Measurements from ENCODE around the gene PCDH9.
"Not testable (repeated sequence)": the region's sequence is repeated elsewhere in the genome, so short reads cannot be mapped to it uniquely, and the experiment has no call there.

Gene PCDH9

GRCh38 chr13:67122251-67122650, 107.9 kb downstream of the PCDH9 start:
- DNase-seq: no peak

DNA sequence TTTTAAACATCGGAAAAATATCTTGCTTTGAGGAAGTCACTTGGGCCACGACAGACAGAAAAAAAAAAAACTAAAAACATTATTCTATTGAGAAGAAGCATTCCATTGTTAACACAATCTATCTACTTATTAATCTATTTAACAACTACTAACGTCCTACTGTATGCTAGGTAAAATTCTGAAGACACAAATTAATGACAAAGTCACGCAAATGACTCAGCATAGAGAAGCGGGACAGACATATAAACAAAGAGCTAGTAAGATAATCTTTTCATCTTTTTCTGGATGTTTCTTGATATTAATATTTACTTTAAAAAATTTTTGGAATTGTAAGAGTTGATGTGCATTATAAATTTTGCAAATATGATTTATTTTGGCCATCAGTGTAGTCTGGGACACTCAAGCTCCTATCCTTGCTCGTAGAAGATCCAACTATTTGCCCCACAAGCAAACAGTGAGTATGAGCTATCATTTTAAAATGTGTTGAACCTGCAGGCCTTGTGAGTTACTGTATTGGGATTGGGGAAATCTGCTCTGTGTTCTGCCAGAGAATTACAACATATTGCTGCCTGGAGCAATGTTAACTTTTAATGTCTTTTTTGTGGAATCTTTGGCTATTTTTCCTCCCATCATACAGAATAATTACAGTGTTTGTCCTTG, 109.1 kb downstream of the PCDH9 start:
- DNase-seq: no peak

DNA sequence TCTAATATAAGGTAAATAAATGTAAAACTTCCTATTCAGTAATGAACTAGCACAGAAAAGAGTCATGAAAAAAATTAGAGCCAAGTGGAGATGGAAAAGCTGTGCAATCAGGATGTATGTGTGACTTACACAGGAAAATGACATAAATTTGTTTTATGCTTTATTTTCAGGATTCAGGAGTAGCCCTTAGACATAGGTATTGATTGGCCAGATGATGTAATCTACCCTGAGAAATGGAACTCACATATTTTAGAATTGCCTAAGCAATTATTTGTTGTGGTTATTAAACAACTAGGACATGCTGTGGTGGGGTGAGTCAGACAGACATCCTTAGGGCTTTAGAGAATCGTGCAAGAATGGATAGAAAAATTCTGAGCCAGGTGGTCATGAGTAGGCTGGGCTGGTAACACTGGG, 110.6 kb downstream of the PCDH9 start:
- DNase-seq: no peak

DNA sequence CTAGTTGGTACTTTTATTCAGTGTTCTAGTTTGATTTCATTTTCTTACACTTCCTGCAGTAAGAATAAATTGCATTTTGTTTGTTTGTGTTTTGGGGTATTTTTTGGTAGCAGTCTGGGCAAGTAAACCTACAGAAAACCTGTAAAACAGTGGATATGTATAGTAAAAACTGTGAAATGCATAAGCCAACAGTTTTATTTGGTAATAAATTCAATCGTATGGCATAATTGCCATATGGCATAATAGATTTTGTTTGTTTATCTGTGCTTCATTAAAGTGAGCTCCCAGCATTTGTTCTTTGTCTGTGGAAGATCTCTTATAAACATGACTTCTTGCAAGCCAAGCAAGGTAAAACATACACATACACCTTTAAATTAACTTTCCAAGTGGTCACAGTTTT, 111.9 kb downstream of the PCDH9 start:
- DNase-seq: no peak

DNA sequence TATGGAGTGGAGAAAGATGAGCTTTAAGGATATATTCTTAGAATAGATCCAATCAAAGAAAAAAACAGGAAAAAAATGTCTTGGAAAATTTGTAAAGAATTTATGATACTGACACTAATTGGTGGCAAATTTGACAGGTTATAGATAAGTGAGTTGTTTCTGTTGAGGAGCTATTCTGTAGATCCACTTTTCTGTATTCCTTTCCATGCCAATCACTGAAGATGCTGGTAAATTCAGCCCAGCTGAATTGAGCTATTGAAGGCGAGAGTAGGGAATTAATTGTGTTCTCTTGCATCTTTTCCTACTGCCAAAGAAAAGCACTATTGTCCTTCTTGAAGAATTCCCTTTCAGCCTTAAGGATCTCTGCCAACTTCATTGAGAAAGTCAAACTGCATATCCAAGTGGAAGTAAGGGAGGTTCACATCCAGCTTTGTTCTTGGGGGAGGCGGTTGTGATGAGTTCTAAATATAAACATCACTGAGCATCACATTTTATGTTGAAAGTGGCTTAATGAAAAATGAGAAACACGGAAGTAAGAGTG, 113.1 kb downstream of the PCDH9 start:
- no peak for DNase-seq

DNA sequence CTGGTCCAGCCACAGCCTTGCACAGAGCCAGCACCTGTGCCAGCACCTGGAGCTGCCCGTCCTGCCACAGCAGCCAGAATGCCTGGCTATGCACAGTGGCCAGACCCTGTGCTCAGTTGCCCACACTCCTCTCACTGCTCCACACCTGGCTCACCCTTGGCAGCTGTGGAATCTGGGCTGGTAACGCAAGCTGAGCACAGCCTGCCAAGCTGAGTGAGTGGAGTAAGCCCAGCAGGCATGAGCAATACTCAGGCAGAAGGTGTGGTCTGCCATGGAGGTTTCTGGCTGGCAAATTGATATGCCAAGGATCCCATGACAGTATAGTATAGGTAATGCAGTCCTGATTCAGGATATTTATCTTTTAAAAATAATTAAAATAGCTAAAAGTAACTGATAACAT, 122.2 kb downstream of the PCDH9 start:
- no peak for DNase-seq

DNA sequence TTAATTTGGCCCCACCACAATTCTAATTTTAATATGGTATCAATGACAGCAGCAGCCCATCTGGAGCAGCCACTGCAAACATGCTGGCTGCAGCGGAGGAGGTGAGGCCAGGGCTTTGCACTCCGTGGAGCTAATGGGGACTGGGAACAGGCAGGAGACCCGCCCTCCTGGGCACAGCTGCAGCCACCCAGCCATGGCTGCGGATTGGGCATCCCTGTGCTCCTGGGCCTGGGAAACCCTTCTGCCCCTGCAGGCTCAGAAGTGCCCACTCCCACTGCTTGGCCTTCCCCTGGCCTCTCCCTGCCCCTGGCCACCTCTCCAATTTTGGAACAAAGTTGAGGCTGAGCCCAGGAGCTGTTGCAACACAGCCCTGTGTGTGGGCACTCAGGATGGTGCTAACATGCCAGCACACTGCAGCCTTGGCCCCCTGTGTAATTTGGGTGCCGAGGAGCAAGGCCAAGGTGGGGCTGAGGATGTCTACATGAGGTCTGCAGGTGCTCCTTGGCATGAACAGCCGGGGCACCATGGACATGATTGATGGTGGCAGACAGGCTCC, 123.6 kb downstream of the PCDH9 start:
- DNase-seq: no peak

DNA sequence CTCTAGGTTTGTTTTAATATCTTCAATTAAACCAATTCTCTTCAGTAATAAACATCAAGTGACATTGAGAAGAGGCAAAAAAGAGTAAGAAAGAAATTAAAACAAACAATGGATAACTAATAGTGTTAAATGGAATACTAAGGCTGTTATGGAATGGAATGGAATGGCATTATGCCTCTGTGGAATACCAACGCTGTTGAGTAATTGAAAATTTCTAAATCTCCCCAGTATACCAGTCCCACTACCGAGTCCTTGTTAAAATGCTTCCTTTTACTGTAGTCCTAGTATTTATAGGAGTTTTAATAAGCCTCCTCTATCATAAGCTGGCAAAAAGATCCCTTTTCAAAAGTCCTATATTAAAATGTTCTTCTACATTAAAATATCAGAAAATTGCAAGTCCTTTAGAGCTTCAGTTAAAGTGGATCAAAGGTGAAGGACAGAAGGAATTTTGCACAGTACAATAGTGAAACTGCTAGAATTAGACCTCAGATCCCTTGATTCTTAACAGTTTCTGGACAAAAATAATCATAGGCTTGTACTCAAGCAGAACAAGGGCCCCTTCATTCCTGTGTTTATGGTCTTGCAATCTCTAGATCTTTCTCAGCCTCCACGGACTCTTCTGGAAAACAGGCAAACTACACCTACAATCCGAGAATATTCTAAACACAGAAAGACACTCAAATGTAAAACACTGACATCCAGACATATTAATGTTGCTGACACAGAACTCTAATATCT, 128.2 kb downstream of the PCDH9 start:
- no peak for DNase-seq

DNA sequence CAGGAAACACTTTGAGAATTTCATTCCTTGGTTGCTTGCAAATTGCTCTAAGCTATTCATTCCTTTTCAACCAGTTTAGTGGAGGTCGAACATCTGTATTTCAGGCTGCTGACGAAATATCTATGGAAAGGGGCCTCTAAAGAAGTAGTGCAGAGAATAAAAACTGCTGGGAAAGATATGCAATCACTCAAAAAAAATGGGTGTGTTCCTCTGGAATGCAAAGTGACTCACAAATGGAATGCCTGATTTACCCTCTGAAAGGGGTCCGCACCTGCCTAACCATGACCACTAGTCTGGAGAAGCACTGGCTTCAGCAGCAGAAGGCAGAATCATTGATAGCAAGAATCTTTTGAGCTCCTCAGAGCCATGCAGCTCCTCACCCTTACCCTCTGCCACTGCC, 129.4 kb downstream of the PCDH9 start:
- no peak for DNase-seq

DNA sequence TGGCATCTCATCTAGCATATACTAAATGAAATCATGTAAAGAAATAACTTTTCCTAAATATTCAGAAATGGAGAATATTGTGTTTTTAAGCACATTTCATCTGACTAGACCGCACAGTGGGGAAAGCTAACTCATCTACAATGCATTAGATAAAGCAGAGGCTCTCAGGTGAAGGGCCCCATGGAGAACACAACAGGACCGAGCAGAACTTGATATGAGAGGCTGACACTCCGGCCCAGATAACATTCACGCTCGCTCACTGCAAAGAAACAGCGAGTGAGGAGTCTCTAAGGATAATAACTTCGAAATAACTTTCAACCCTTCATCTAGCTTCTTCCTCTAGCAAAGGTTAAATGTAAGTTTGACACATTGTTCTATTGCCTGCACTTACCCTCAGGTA, 130.6 kb downstream of the PCDH9 start:
- DNase-seq: no peak

DNA sequence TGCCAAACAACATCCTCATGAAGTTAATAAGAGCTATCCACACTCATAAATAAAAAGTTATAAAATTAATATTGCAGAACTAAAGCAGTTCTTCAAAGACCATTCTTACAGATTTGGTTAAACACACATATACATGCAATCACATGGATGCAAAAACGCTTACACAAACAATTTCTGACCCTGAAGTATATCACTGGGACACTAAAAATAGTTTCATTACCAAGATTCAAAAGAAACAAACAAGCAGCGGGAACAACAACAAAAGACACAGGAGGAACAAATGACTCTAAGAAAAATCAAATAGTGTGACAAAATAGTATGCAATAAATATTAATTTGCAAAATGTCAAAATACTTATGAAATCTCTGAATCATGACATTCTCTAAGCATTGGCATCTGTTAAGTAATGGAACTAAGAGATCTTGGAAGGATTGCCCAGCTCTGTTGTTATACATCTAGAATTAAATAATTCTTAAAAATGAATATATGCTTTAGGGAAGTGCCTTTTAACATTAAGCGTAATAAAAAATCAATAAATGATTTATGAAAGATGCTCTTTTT, 132.2 kb downstream of the PCDH9 start:
- no peak for DNase-seq

DNA sequence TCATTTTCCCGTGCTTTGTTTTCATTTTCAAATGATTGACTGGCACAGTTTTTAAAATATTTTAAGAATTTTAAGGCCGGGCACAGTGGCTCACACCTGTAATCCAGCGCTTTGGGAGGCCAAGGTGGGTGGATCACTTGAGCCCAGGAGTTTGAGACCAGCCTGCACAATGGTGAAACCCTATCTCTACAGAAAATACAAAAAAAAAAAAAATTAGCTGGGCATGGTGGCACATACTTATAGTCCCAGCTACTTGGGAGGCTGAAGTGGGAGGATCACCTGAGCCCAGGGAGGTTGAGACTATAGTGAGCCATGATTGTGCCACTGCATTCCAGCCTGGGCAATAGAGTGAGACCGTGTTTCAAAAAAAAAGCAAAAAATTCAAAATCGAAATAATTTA, 133.2 kb downstream of the PCDH9 start:
- not testable (repeated sequence) for DNase-seq

- no peak for DNase-seq
These were observed 133.7 kb downstream of the PCDH9 start for GRCh38 chr13:67096418-67096817.

DNA sequence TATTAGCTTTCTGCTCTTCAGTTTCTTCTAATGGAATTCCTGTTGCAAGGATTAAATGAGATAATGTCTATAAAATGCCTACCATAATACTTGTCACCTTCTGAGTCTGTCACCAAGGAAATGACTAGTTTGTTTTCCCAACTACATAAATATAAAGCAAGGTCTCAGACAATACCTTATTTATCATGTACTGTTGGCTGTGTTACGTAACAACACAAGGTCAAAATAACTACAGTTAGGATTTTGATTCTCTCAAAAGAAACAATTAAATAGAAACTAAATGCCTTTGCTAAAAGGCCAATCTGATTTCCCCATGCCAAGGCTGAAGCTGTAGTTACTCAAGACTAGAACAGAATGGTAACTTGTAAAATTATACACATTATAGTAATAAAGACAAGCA, 134.5 kb downstream of the PCDH9 start:
- DNase-seq: no peak

DNA sequence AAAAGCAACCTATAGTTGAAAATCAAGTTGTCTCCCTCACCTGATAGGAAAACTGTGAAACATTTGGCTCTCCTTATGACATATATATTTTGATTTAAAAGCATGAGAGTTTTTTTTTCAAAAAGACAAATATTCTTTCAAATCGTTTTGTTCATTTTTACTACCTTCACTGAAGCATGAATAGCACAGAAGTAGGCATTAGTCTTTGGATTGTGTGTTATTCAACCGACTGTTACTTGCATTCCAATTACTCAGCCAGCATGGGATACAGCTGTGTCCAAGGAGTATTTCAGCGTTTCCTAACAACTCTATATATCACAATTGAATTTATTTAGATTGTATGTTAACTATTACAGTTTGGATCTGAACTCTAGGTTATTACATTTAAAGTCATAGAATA, 135.2 kb downstream of the PCDH9 start:
- DNase-seq: no peak

GRCh38 chr13:67094078-67094477, 136.1 kb downstream of the PCDH9 start:
- no peak for DNase-seq

- no peak for DNase-seq
These were observed 138.5 kb downstream of the PCDH9 start for GRCh38 chr13:67091603-67092002.

GRCh38 chr13:67090856-67091255, 139.3 kb downstream of the PCDH9 start:
- DNase-seq: no peak

DNA sequence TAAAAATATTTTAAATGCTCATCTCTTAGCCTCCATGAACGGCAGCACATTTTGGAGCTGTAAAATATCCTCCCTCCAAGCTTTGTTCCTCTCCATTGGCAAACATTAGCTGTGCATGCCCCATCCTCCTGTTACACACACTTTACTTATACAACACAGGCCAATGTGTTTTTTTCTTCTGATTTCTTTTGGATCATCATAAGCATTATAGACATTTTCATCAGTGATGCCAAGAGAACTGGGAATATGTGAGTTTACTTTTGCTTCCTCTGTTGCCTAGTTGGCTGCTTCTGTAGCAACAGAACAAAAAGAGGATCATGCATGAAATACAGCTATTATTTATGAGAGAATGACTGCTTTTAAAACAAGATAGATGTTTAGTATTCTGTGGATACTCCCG, 142.6 kb downstream of the PCDH9 start:
- DNase-seq: peak in 1 of 2 experiments; percentile 13

DNA sequence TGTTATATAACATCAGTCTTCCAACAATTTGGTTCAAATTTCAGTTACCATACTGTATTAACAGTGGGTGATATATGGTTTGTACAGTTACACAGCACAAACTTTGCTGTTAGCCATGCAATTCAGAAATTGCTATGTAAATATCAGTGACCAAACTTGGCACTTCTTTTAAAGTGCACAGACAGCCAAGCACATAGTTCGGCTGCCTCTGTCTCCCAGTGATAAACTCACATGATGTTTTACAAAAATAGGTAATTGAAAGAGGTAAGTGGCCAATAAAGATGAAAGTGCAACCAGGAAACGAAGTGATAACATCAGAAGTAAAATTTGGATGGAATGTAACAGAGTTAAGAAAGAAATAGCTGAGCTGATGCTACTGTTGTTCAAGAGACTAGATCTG, 143.9 kb downstream of the PCDH9 start:
- no peak for DNase-seq

DNA sequence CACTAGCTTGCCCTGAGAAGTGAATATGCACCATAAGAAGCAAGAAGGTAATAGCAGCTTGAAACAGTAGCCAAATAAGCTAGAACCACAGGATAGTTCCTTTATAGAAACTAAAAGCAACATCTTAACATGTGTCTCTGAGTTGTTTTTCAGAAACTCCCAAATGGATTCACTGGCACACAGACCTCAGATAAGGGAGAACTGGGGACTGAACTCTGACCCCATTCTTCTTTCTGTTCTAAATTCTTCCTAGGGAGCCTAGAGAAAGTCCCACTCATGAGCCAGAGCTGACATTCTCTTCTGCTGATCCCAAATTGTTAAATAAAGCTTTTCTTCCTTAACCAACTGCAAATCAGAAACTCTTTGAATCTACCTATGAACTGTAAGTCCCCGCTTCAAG, 146.1 kb downstream of the PCDH9 start:
- no peak for DNase-seq

GRCh38 chr13:67083519-67083918, 146.6 kb downstream of the PCDH9 start:
- DNase-seq: no peak

- no peak for DNase-seq
These were observed 149.8 kb downstream of the PCDH9 start for GRCh38 chr13:67080351-67080750.

DNA sequence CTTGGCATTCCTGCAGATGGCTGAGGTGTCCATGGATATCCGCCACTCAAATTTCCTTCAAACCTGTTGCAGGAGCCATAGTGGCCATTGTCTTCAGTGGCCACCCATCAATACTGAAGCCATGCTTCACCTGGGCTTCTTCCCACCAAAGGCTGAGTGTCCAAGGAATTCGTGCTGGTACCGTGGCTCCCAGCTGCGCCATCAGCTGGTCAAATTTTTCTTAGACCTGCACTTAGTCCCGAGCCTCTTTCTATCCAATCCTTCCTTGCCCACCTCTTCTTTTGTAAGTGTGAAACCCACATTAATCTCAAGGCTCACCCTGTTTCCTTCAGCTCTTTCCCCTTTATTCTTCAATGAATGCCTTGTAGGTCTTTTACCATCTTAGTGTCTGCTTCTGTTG, 152.1 kb downstream of the PCDH9 start:
- no peak for DNase-seq
